Measurements from ENCODE around the gene XPR1.

XPR1 gene

DNA sequence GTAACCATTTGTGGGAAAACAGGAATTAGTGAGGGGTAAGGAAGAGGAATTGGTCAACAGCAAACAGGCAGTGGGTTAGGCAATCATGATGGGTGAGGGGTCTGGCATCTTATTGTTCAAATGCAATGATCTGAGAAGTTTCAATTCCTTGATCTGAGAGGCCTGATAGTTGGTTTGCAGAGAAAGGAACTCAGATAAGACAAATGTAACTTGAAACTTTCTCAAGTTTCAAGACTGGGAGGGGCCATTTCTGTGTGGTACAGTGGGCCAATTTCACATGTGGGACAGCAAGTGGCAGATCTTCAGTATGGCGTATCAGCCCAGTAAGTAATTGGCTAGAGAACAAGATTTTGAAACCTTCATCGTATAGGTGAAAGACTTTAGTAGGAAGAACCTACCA, 102.5 kb downstream of the XPR1 start:
- no peaks in the 10 kb centered on the region for H3K4me1 ChIP-seq (ENCODE audit: insufficient read depth, low read length, poor library complexity, severe bottlenecking)
- TF ChIP-seq, protein P1, sequence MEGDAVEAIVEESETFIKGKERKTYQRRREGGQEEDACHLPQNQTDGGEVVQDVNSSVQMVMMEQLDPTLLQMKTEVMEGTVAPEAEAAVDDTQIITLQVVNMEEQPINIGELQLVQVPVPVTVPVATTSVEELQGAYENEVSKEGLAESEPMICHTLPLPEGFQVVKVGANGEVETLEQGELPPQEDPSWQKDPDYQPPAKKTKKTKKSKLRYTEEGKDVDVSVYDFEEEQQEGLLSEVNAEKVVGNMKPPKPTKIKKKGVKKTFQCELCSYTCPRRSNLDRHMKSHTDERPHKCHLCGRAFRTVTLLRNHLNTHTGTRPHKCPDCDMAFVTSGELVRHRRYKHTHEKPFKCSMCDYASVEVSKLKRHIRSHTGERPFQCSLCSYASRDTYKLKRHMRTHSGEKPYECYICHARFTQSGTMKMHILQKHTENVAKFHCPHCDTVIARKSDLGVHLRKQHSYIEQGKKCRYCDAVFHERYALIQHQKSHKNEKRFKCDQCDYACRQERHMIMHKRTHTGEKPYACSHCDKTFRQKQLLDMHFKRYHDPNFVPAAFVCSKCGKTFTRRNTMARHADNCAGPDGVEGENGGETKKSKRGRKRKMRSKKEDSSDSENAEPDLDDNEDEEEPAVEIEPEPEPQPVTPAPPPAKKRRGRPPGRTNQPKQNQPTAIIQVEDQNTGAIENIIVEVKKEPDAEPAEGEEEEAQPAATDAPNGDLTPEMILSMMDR (conservative IDR thresholded peaks at IDR 0.05; ENCODE audit: low read length): no peak
- TF ChIP-seq EZH2phosphoT487 (IDR thresholded peaks at IDR 0.05; ENCODE audit: borderline replicate concordance): no peak
- no peaks in the 10 kb centered on the region for H3K9me2 ChIP-seq (replicated peaks; ENCODE audit: low read depth, low read length)
- H3F3A ChIP-seq (ENCODE audit: low read depth): no peaks in the 10 kb centered on the region
- no peak overlapping the region for H3K4me3 ChIP-seq (ENCODE audit: low read length, poor library complexity, severe bottlenecking)
- no peaks in the 10 kb centered on the region for H4K20me1 ChIP-seq (ENCODE audit: insufficient read depth, low read length, poor library complexity, severe bottlenecking)
- H3K27me3 ChIP-seq (ENCODE audit: insufficient read depth, low read length, poor library complexity, severe bottlenecking): no peaks in the 10 kb centered on the region
- H3K79me2 ChIP-seq (ENCODE audit: insufficient read depth, low read length): peaks cover 6% of the 10 kb centered on the region; the same call in 1 of the 2 replicates
- no peak overlapping the region for H3K4me2 ChIP-seq (ENCODE audit: low read depth, low read length, poor library complexity, severe bottlenecking)
- H3K36me3 ChIP-seq (ENCODE audit: insufficient read depth, low read length): no peaks in the 10 kb centered on the region; the same call in 1 of the 2 replicates
- H2AFZ ChIP-seq (ENCODE audit: low read length): no peak overlapping the region
- no peak overlapping the region for H3K9ac ChIP-seq (ENCODE audit: low read depth, low read length, poor library complexity, severe bottlenecking)
- peaks cover 33% of the 10 kb centered on the region for H3K9me3 ChIP-seq (ENCODE audit: insufficient read depth, low read depth, low read length)

GRCh38 chr1:180742663-180743062, 110.8 kb downstream of the XPR1 start:
- no peaks in the 10 kb centered on the region for H3F3A ChIP-seq (ENCODE audit: low read depth)
- H3K9ac ChIP-seq (ENCODE audit: low read depth, low read length, poor library complexity, severe bottlenecking): no peak overlapping the region
- no peaks in the 10 kb centered on the region for H3K36me3 ChIP-seq (ENCODE audit: insufficient read depth, low read length)
- no peak overlapping the region for H3K4me3 ChIP-seq (ENCODE audit: low read length, poor library complexity, severe bottlenecking)
- no peaks in the 10 kb centered on the region for H3K27me3 ChIP-seq (ENCODE audit: insufficient read depth, low read length, poor library complexity, severe bottlenecking)
- H3K4me2 ChIP-seq (ENCODE audit: low read depth, low read length, poor library complexity, severe bottlenecking): no peak overlapping the region
- TF ChIP-seq, protein P1 (conservative IDR thresholded peaks at IDR 0.05; ENCODE audit: low read length): no peak
- TF ChIP-seq EZH2phosphoT487 (IDR thresholded peaks at IDR 0.05; ENCODE audit: borderline replicate concordance): no peak
- H3K79me2 ChIP-seq (ENCODE audit: insufficient read depth, low read length): peaks cover 5% of the 10 kb centered on the region; the same call in 1 of the 2 replicates
- peaks cover 11% of the 10 kb centered on the region for H3K9me3 ChIP-seq (ENCODE audit: insufficient read depth, low read depth, low read length)
- no peaks in the 10 kb centered on the region for H3K9me2 ChIP-seq (replicated peaks; ENCODE audit: low read depth, low read length)
- H2AFZ ChIP-seq (ENCODE audit: low read length): no peak overlapping the region
- H4K20me1 ChIP-seq (ENCODE audit: insufficient read depth, low read length, poor library complexity, severe bottlenecking): no peaks in the 10 kb centered on the region
- no peaks in the 10 kb centered on the region for H3K4me1 ChIP-seq (ENCODE audit: insufficient read depth, low read length, poor library complexity, severe bottlenecking)

- Histone ChIP-seq H3K4me1 (ENCODE audit: insufficient read depth, low read length, poor library complexity, severe bottlenecking) (no peaks in the 10 kb centered on the region), H3K27me3 (ENCODE audit: insufficient read depth, low read length, poor library complexity, severe bottlenecking) (no peaks in the 10 kb centered on the region), H3K9me3 (ENCODE audit: insufficient read depth, low read depth, low read length) (peaks cover 11% of the 10 kb centered on the region), H3K4me2 (ENCODE audit: low read depth, low read length, poor library complexity, severe bottlenecking) (no peak overlapping the region), H3K9ac (ENCODE audit: low read depth, low read length, poor library complexity, severe bottlenecking) (no peak overlapping the region), H4K20me1 (ENCODE audit: insufficient read depth, low read length, poor library complexity, severe bottlenecking) (no peaks in the 10 kb centered on the region), H3K36me3 (ENCODE audit: insufficient read depth, low read length) (no peaks in the 10 kb centered on the region), H3K4me3 (ENCODE audit: low read length, poor library complexity, severe bottlenecking) (no peak overlapping the region), H2AFZ (ENCODE audit: low read length) (no peak overlapping the region), H3F3A (ENCODE audit: low read depth) (no peaks in the 10 kb centered on the region), H3K9me2 (replicated peaks; ENCODE audit: low read depth, low read length) (no peaks in the 10 kb centered on the region), H3K79me2 (ENCODE audit: insufficient read depth, low read length) (peaks cover 5% of the 10 kb centered on the region; the same call in 1 of the 2 replicates)
- TF ChIP-seq EZH2phosphoT487 (IDR thresholded peaks at IDR 0.05; ENCODE audit: borderline replicate concordance): no peak
- TF ChIP-seq, protein P1 (conservative IDR thresholded peaks at IDR 0.05; ENCODE audit: low read length): no peak
Observed at GRCh38 chr1:180743868-180744267, 112.0 kb downstream of the XPR1 start.

Measured in Loucy (cell line).